Peyer's patch (tissue), 4 donors: Measurements from ENCODE around the gene STOM. TPM values are rescaled to one million over a fixed set of nuclear protein-coding genes. Genes with fewer than 3 reads are reported as not detected.

ENCODE experiments used
- DNase-seq, 3 donors: peaks; one replicate each; pipeline ENCODE4 v3.0.0-alpha.2; 2017 to 2019
- H3K27ac ChIP-seq, 4 donors: fragments of 200-600 bp; sonication (generic); one replicate each; pipeline ENCODE4 v1.5.1; 2016 to 2019
- H3K27me3 ChIP-seq, 2 donors: fragments of 200-600 bp; sonication (generic); one replicate each; pipeline ENCODE4 v1.5.1; 2019
- H3K36me3 ChIP-seq, 3 donors: fragments of 200-600 bp; sonication (generic); one replicate each; pipeline ENCODE4 v1.5.1; 2016 to 2019
- H3K4me1 ChIP-seq, 4 donors: fragments of 200-600 bp; sonication (generic); one replicate each; pipeline ENCODE4 v1.5.1; 2016 to 2019
- H3K4me3 ChIP-seq, 4 donors: fragments of 200-600 bp; sonication (generic); 1 replicate in 3 of 4; 2 replicates in 1 of 4; pipeline ENCODE4 v1.5.1; 2016 to 2019; ENCODE audit warnings: mild to moderate bottlenecking in 1 of 4
- H3K9me3 ChIP-seq, 4 donors: fragments of 200-600 bp; sonication (generic); one replicate each; pipeline ENCODE4 v1.5.1; 2016 to 2019; ENCODE audit warnings: mild to moderate bottlenecking in 1 of 4
- CTCF ChIP-seq, 6 experiments: fragments of 450-650 bp in 4 of 6; fragments of 200-600 bp in 2 of 6; sonication (generic) in 1 of 6; IDR thresholded peaks; one replicate each; pipeline ENCODE4 v1.5.1; 2017 to 2019; ENCODE audit warnings: antibody characterized with exemption in 6 of 6, mild to moderate bottlenecking in 3 of 6, moderate library complexity in 1 of 6
- POLR2A ChIP-seq, 2 donors: fragments of 450-650 bp; IDR thresholded peaks; one replicate each; pipeline ENCODE4 v1.5.1; 2017; ENCODE audit warnings: antibody characterized with exemption in 2 of 2, mild to moderate bottlenecking in 2 of 2, moderate library complexity in 2 of 2
- total RNA-seq, 4 donors: library from RNA; depleted of rRNA; stranded (reverse); fragments of >200 nt; gene quantifications; one replicate each; pipeline ENCODE4 v1.1.0, GENCODE V29; 2016

The STOM gene
- total RNA-seq, 4 donors from 2014 or later = 30.5 to 60.1 (median 47.2) TPM

- H3K9me3 ChIP-seq = no peaks in the 10 kb centered on the region
- H3K36me3 ChIP-seq = no peaks in the 10 kb centered on the region
- no peaks in the 10 kb centered on the region for H3K27me3 ChIP-seq
- peaks cover 0 to 65% (median 6%) of the 10 kb centered on the region in 4 donors for H3K4me1 ChIP-seq
- DNase-seq = no peak
- peak overlapping the region; percentile 74 to 93 (median 90) for H3K27ac ChIP-seq
- TF ChIP-seq CTCF (IDR thresholded peaks at IDR 0.05) = no peak
- no peak for TF ChIP-seq POLR2A (IDR thresholded peaks at IDR 0.05)
- H3K4me3 ChIP-seq = peak overlapping the region; percentile 50 to 72 (median 70)
These were observed 1.9 kb downstream of the STOM start for GRCh38 chr9:121368138-121368522.

GRCh38 chr9:121367306-121368137, 2.5 kb downstream of the STOM start:
- Histone ChIP-seq H3K36me3 (no peaks in the 10 kb centered on the region), H3K9me3 (no peaks in the 10 kb centered on the region), H3K4me1 (peaks cover 0 to 63% (median 6%) of the 10 kb centered on the region in 4 donors), H3K27me3 (no peaks in the 10 kb centered on the region), H3K27ac (peak overlapping the region; percentile 74 to 93 (median 90)), H3K4me3 (peak overlapping the region in 2 of 4 donors; percentile 70 to 71)
- TF ChIP-seq CTCF (IDR thresholded peaks at IDR 0.05) (no peak), POLR2A (IDR thresholded peaks at IDR 0.05) (no peak)
- DNase-seq = no peak

- H3K4me1 ChIP-seq = peaks cover 0 to 63% (median 6%) of the 10 kb centered on the region in 4 donors
- peak overlapping the region in 2 of 4 donors; percentile 90 to 93 for H3K27ac ChIP-seq
- DNase-seq = no peak
- no peaks in the 10 kb centered on the region for H3K36me3 ChIP-seq
- no peaks in the 10 kb centered on the region for H3K9me3 ChIP-seq
- peak overlapping the region in 2 of 4 donors; percentile 70 to 71 for H3K4me3 ChIP-seq
- H3K27me3 ChIP-seq = no peaks in the 10 kb centered on the region
- TF ChIP-seq POLR2A (IDR thresholded peaks at IDR 0.05) = no peak
These were observed 3.3 kb downstream of the STOM start for GRCh38 chr9:121366611-121367192.

GRCh38 chr9:121365564-121365963, 4.5 kb downstream of the STOM start:
- no peaks in the 10 kb centered on the region for H3K27me3 ChIP-seq
- H3K4me3 ChIP-seq = no peak overlapping the region
- H3K36me3 ChIP-seq = no peaks in the 10 kb centered on the region
- TF ChIP-seq POLR2A (IDR thresholded peaks at IDR 0.05) (no peak), CTCF (IDR thresholded peaks at IDR 0.05) (no peak)
- no peak for DNase-seq
- H3K27ac ChIP-seq = peak overlapping the region in 3 of 4 donors; percentile 11 to 79 (median 35)
- H3K9me3 ChIP-seq = no peaks in the 10 kb centered on the region
- peaks cover 0 to 69% (median 6%) of the 10 kb centered on the region in 4 donors for H3K4me1 ChIP-seq

GRCh38 chr9:121364886-121365285, 5.2 kb downstream of the STOM start:
- no peak for DNase-seq
- H3K9me3 ChIP-seq = no peaks in the 10 kb centered on the region
- H3K4me1 ChIP-seq = peaks cover 0 to 73% (median 6%) of the 10 kb centered on the region in 4 donors
- no peak for TF ChIP-seq POLR2A (IDR thresholded peaks at IDR 0.05)
- no peak for TF ChIP-seq CTCF (IDR thresholded peaks at IDR 0.05)
- H3K4me3 ChIP-seq = peak overlapping the region in 1 of 4 donors; percentile 6
- H3K36me3 ChIP-seq = no peaks in the 10 kb centered on the region
- H3K27me3 ChIP-seq = no peaks in the 10 kb centered on the region
- H3K27ac ChIP-seq = peak overlapping the region in 2 of 4 donors; percentile 17 to 79

- Histone ChIP-seq H3K4me1 (peaks cover 0 to 79% (median 6%) of the 10 kb centered on the region in 4 donors), H3K36me3 (no peaks in the 10 kb centered on the region), H3K27ac (peak overlapping the region in 2 of 4 donors; percentile 17 to 79), H3K9me3 (no peaks in the 10 kb centered on the region), H3K4me3 (peak overlapping the region in 1 of 4 donors; percentile 6), H3K27me3 (no peaks in the 10 kb centered on the region)
- DNase-seq = no peak
- TF ChIP-seq CTCF (IDR thresholded peaks at IDR 0.05) (no peak), POLR2A (IDR thresholded peaks at IDR 0.05) (no peak)
These were observed 6.0 kb downstream of the STOM start for GRCh38 chr9:121364077-121364476.
